HG03469 (cell line): ENCODE data around the gene NCCRP1.
"Not testable (repeated sequence)": the region's sequence is repeated elsewhere in the genome, so short reads cannot be mapped to it uniquely, and the experiment has no call there.

ENCODE experiments used
- ATAC-seq: cut with Tn5 transposase; IDR thresholded peaks from one replicate; pipeline ENCODE4 v1.9.1; 2021; ENCODE audit warnings: mild to moderate bottlenecking, moderate library complexity, moderate number of reproducible peaks; ENCODE audit not compliant: unreplicated experiment

Gene NCCRP1

GRCh38 chr19:39243741-39244140, 47.0 kb downstream of the NCCRP1 start:
- not testable (repeated sequence) for ATAC-seq

- ATAC-seq: not testable (repeated sequence)
Observed at GRCh38 chr19:39244410-39245100, 47.8 kb downstream of the NCCRP1 start, which contains the start of gene IFNL3. TSS of gene IFNL3 (minus strand) at chr19:39245006. CDS start at chr19:39244967, 39 bp downstream.

GRCh38 chr19:39245166-39245565, 48.4 kb downstream of the NCCRP1 start:
- not testable (repeated sequence) for ATAC-seq

GRCh38 chr19:39246951-39247669, 50.3 kb downstream of the NCCRP1 start:
- no peak for ATAC-seq

GRCh38 chr19:39247701-39248664, 51.2 kb downstream of the NCCRP1 start:
- ATAC-seq: no peak

GRCh38 chr19:39248806-39249205, 52.0 kb downstream of the NCCRP1 start, which contains the start of gene IFNL4:
TSS of gene IFNL4 (minus strand) at chr19:39248856.
- ATAC-seq: no peak

- ATAC-seq: no peak
Observed at GRCh38 chr19:39251081-39251480, 54.3 kb downstream of the NCCRP1 start.
